SK-N-MC (cell line): ENCODE measurements around the gene RASSF4.

ENCODE experiments used
- EZH2 ChIP-seq: fragments of 200-600 bp; sonication (generic); IDR thresholded peaks from one replicate; pipeline ENCODE4 v1.6.1; 2017; ENCODE audit warnings: antibody characterized with exemption
- POLR2AphosphoS5 ChIP-seq: IDR thresholded peaks from 2 replicates; pipeline ENCODE4 v1.6.1; 2012; ENCODE audit warnings: mild to moderate bottlenecking, low read depth, low read length, borderline replicate concordance

GRCh38 chr10:44974082-44974627, 14.6 kb downstream of the RASSF4 start:
- no peak for TF ChIP-seq EZH2
- no peak for TF ChIP-seq POLR2AphosphoS5
